ENCODE data around the gene SEPTIN10. TPM values are rescaled to one million over a fixed set of nuclear protein-coding genes. Genes with fewer than 3 reads are reported as not detected.

Gene SEPTIN10
- total and polyA plus RNA-seq, 9 of the 15 experiments (the other 6 are each of a cell fraction or from before 2014, with no cell fraction given), result 0.40 TPM; not detected in 8

- BruUV-seq (replicated peaks), result no TSS peak
- Histone ChIP-seq H3K79me2 (ENCODE audit: control insufficient read depth, insufficient read depth, low read length) (no peaks in the 10 kb centered on the region), H4K20me1 (replicated peaks; ENCODE audit: control insufficient read depth, insufficient read depth, low read length) (no peaks in the 10 kb centered on the region), H3K9me3 (replicated peaks; ENCODE audit: control insufficient read depth, insufficient read depth, low read depth, low read length) (no peaks in the 10 kb centered on the region), H3K27ac (ENCODE audit: extremely low read depth, low read depth, low read length) (no peak overlapping the region), H3K4me1 (replicated peaks in 1 of 2; ENCODE audit: control insufficient read depth in 2 of 2, insufficient read depth in 2 of 2, low read length in 2 of 2) (no peaks in the 10 kb centered on the region), H3K4me2 (ENCODE audit: insufficient read depth, low read length) (no peak overlapping the region), H3K27me3 (ENCODE audit: control insufficient read depth in 2 of 2, insufficient read depth in 2 of 2, low read length in 2 of 2) (no peaks in the 10 kb centered on the region), H3K4me3 (no peak overlapping the region), H3K9me1 (ENCODE audit: control insufficient read depth, insufficient read depth, low read length) (no peaks in the 10 kb centered on the region), H2AFZ (ENCODE audit: low read depth, low read length) (no peak overlapping the region), H3K36me3 (ENCODE audit: control insufficient read depth, insufficient read depth, low read length) (no peaks in the 10 kb centered on the region), H3K9ac (ENCODE audit: insufficient read depth in 1 of 2, low read depth in 2 of 2, low read length in 2 of 2) (no peak overlapping the region)
- ATAC-seq (no peak), FAIRE-seq (no peak), DNase-seq (ENCODE audit: extremely low read depth in 1 of 4, low spot score in 3 of 4) (no peak)
- WGBS (ENCODE audit: insufficient coverage, low coverage, missing lambda C conversion rate), result 3% methylated on average over 5 of the region's 5 CpGs
- ChIA-PET CTCF (ENCODE audit: low intra/inter-chr PET ratio) (no interaction called here), POLR2A (no interaction called here)
- intact Hi-C loops (cut with micrococcal nuclease) (no loop called here), in situ Hi-C loops (cut with MboI) (no loop called here)
- TF ChIP-seq PATZ1 (CRISPR knock-in tag; IDR thresholded peaks at IDR 0.05; ENCODE audit: borderline replicate concordance), result no peak
- no peak for TF ChIP-seq ARID3B (CRISPR knock-in tag; IDR thresholded peaks at IDR 0.05; ENCODE audit: borderline replicate concordance)
- no peak for TF ChIP-seq HBP1 (CRISPR knock-in tag; IDR thresholded peaks at IDR 0.05)
- no peak for TF ChIP-seq RBFOX2 (IDR thresholded peaks at IDR 0.05; ENCODE audit: low read depth, low read length)
Measured at GRCh38 chr2:109611467-109612095, 2.2 kb downstream of the SEPTIN10 start.

Measured in K562 (cell line).